GM10266 (cell line): ENCODE results near the gene SMAD4.

Experiments
- DNase-seq: peaks from one replicate; pipeline ENCODE4 v3.0.0; 2012; ENCODE audit errors: extremely low spot score
- CTCF ChIP-seq: IDR thresholded peaks from 2 replicates; pipeline ENCODE4 v1.5.1; 2012; ENCODE audit warnings: mild to moderate bottlenecking, low read depth; ENCODE audit not compliant: control insufficient read depth, insufficient read depth; ENCODE audit errors: missing control alignments

Gene SMAD4

DNA sequence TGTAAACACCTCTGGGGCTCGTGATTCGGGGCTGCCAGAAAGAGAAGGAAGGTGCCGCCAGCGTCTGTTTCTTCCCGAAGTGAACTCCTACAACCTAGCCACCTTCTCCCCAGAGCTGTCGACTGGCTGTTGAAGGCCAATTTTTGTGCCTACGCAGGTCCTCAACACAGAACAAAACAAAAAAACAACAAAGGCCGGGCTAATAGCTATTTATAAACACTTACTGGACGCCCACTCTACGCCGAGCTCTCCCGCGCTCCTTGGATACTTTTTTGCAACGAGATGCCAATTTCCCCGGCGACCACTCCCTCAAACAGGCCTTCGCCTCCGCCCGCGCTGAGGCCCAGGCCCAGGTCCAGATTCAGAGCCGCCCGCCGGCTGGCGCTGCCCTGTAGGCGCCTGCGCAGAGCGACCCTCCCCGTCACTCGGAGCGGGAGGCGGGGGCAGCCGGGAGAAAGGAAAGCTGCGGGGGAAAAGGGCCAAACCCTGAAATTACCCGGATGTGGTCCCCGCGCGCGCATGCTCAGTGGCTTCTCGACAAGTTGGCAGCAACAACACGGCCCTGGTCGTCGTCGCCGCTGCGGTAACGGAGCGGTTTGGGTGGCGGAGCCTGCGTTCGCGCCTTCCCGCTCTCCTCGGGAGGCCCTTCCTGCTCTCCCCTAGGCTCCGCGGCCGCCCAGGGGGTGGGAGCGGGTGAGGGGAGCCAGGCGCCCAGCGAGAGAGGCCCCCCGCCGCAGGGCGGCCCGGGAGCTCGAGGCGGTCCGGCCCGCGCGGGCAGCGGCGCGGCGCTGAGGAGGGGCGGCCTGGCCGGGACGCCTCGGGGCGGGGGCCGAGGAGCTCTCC is at the start of gene SMAD4:
TSS of gene SMAD4 (plus strand) at position 520 of the 843 bp plus-strand sequence. CDS start 16,834 bp downstream, outside the sequence.
- DNase-seq: peak; percentile 96
- TF ChIP-seq CTCF: no peak

GRCh38 chr18:50981381-50981780 is 48.6 kb upstream of the SMAD4 start:
- TF ChIP-seq CTCF: no peak
- DNase-seq: no peak

DNA sequence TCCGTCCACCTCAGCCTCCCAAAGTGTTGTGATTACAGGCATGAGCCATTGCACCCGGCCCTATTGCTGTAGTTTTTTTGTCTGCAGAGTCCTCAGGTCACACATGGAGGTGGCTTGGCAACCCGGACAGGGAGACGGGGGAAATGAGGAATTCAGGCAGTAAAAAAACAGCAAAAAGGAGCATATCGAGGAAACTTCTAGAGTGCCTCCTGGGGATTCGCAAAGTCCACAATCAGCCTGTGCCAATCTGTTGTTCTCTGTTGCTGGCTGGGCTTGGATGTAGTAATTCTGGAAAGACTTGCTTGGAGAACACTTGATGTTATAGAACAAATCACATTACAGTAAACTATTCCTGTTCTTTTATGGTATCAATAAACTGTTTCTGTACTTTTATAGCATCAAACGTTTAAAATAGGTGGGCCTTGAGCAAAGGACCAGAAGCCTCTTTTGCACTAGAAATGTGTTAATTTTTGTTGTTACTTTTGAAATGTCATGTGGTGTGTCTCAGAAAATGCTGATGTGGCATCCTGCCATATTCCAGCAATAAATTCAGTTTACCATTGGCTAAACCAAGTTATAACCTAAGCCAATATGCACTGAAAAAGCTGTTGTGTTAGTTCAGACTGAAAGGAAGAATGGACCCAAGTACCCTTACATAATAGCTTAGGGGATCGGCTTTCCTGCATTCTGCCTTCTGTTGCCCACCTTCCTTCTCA is 47.8 kb upstream of the SMAD4 start:
- DNase-seq: no peak
- TF ChIP-seq CTCF: no peak

GRCh38 chr18:50982802-50983179 is 47.2 kb upstream of the SMAD4 start:
- no peak for TF ChIP-seq CTCF
- DNase-seq: no peak

- DNase-seq: no peak
- TF ChIP-seq CTCF: no peak
Measured at GRCh38 chr18:50986360-50987087, 43.5 kb upstream of the SMAD4 start.

GRCh38 chr18:50987261-50987660 is 42.8 kb upstream of the SMAD4 start:
- no peak for DNase-seq
- TF ChIP-seq CTCF: no peak
